GM12878 (cell line): ENCODE measurements around the gene SYNGAP1. TPM values are rescaled to one million over a fixed set of nuclear protein-coding genes. Genes with fewer than 3 reads are reported as not detected.

Source experiments
- ATAC-seq: fragments of 200-7000 bp; cut with Tn5 transposase; 3 replicates; pipeline ENCODE4 v1.9.1; 2020; ENCODE audit warnings: mild to moderate bottlenecking, moderate library complexity
- BruUV-seq: library from RNA; stranded (reverse); fragments of 400-500 nt; replicated peaks from 2 replicates; lab custom pipeline; 2021; lab: Mats Ljungman, UMichigan
- CTCF ChIA-PET: fragments of 300-600 bp; sonication (Branson Sonifier 250); formaldehyde crosslinking; extraction: SDS; loops from one replicate; lab custom pipeline; 2021; ENCODE audit warnings: inconsistent platforms; lab: Yijun Ruan, JAX
- POLR2A ChIA-PET: fragments of 350-600 bp; formaldehyde crosslinking; extraction: SDS; loops from one replicate; lab custom pipeline; 2021; ENCODE audit warnings: inconsistent platforms; lab: Charles Lee
- RAD21 ChIA-PET: fragments of 300-600 bp; sonication (Branson Sonifier 250); formaldehyde crosslinking; loops from one replicate; lab custom pipeline; 2023; ENCODE audit warnings: antibody characterized with exemption; ENCODE audit not compliant: unreplicated experiment; lab: Charles Lee
- SMC1A ChIA-PET: fragments of 300-600 bp; sonication (Branson Sonifier 250); formaldehyde crosslinking; loops from one replicate; lab custom pipeline; 2023; ENCODE audit not compliant: unreplicated experiment, uncharacterized antibody; lab: Charles Lee
- DNase-seq: peaks from one replicate; pipeline ENCODE4 v3.0.0-alpha.2; 2011; ENCODE audit warnings: low read depth, low spot score
- FAIRE-seq: peaks from 3 replicates; lab custom pipeline; 2011; peaks lifted over from hg19 to GRCh38; lab: Jason Lieb, UNC
- H2AFZ ChIP-seq: 2 replicates; pipeline ENCODE4 v1.6.0; 2011; ENCODE audit warnings: low read depth, low read length, control low read depth; ENCODE audit not compliant: control insufficient read depth
- H3K27ac ChIP-seq: 2 replicates; pipeline ENCODE4 v1.5.1; 2011; ENCODE audit warnings: control low read depth; ENCODE audit not compliant: control insufficient read depth, insufficient read depth
- H3K27me3 ChIP-seq, 2 experiments: replicated peaks in 1 of 2; 2 replicates each; pipeline versions ENCODE4 v1.6.0 to v1.6.1; 2011; ENCODE audit warnings: low read length in 1 of 2; ENCODE audit not compliant: control insufficient read depth in 2 of 2, insufficient read depth in 2 of 2
- H3K36me3 ChIP-seq, 2 experiments: 2 replicates each; pipeline ENCODE4 v1.5.1; 2011; ENCODE audit warnings: low read length in 1 of 2; ENCODE audit not compliant: control insufficient read depth in 2 of 2, insufficient read depth in 2 of 2
- H3K4me1 ChIP-seq: 2 replicates; pipeline ENCODE4 v1.6.1; 2011; ENCODE audit warnings: mild to moderate bottlenecking, low read length, moderate library complexity, mixed read lengths; ENCODE audit not compliant: control insufficient read depth, insufficient read depth
- H3K4me2 ChIP-seq: 2 replicates; pipeline ENCODE4 v1.6.0; 2011; ENCODE audit warnings: control low read depth; ENCODE audit not compliant: control insufficient read depth, insufficient read depth
- H3K4me3 ChIP-seq: fragments of 200-600 bp; sonication (generic); 2 replicates; pipeline ENCODE4 v1.5.1; 2016
- H3K79me2 ChIP-seq: 2 replicates; pipeline ENCODE4 v1.6.0; 2011; ENCODE audit warnings: low read length; ENCODE audit not compliant: control insufficient read depth, insufficient read depth
- H3K9ac ChIP-seq: 2 replicates; pipeline ENCODE4 v1.8.0; 2011; ENCODE audit warnings: low read length, control low read depth, mixed read lengths; ENCODE audit not compliant: control insufficient read depth, insufficient read depth
- H3K9me3 ChIP-seq: replicated peaks from 3 replicates; pipeline ENCODE4 v1.5.1; 2011; ENCODE audit warnings: mild to moderate bottlenecking, low read length; ENCODE audit not compliant: control insufficient read depth, insufficient read depth
- H4K20me1 ChIP-seq: 2 replicates; pipeline ENCODE4 v1.6.0; 2011; ENCODE audit not compliant: control insufficient read depth, insufficient read depth
- ASH2L ChIP-seq: fragments of 300-600, 200-600 bp; sonication (generic); IDR thresholded peaks from 2 replicates; pipeline ENCODE4 v1.6.1; 2017; ENCODE audit warnings: low read depth, mild to moderate bottlenecking, borderline replicate concordance
- CHD4 ChIP-seq: fragments of 200-600 bp; sonication (generic); IDR thresholded peaks from 2 replicates; pipeline ENCODE4 v1.6.1; 2016; ENCODE audit warnings: mild to moderate bottlenecking
- EGR1 ChIP-seq, 2 experiments: IDR thresholded peaks; 1 replicate in 1 of 2; 2 replicates in 1 of 2; pipeline ENCODE4 v1.6.1; 2011 to 2012; ENCODE audit warnings: low read depth in 2 of 2, low read length in 2 of 2, borderline replicate concordance in 1 of 2, mild to moderate bottlenecking in 1 of 2, moderate library complexity in 1 of 2
- FOS ChIP-seq: IDR thresholded peaks from 3 replicates; pipeline ENCODE4 v1.6.1; 2011; ENCODE audit warnings: borderline replicate concordance; ENCODE audit not compliant: insufficient read length; ENCODE audit errors: extremely low read depth
- MEF2A ChIP-seq: IDR thresholded peaks from 2 replicates; pipeline ENCODE4 v1.6.1; 2011; ENCODE audit warnings: low read depth, mild to moderate bottlenecking, low read length, moderate library complexity; ENCODE audit not compliant: insufficient read depth
- MEF2B ChIP-seq: fragments of 450-650 bp; IDR thresholded peaks from 2 replicates; pipeline ENCODE4 v1.6.1; 2018; ENCODE audit warnings: mild to moderate bottlenecking, moderate library complexity; ENCODE audit not compliant: partially characterized antibody, poor library complexity, severe bottlenecking
- RFX5 ChIP-seq: IDR thresholded peaks from 2 replicates; pipeline ENCODE4 v1.6.1; 2011; ENCODE audit warnings: low read depth, low read length, improper control_type of control experiment
- ZBED1 ChIP-seq: IDR thresholded peaks from 2 replicates; pipeline ENCODE4 v1.6.1; 2016; ENCODE audit warnings: borderline replicate concordance
- ZBTB40 ChIP-seq: fragments of 450-650 bp; IDR thresholded peaks from 2 replicates; pipeline ENCODE4 v1.6.1; 2016; ENCODE audit warnings: mild to moderate bottlenecking, moderate library complexity, borderline replicate concordance
- ZNF207 ChIP-seq: fragments of 450-650 bp; IDR thresholded peaks from 2 replicates; pipeline ENCODE4 v1.6.1; 2014; ENCODE audit warnings: antibody characterized with exemption, mild to moderate bottlenecking, borderline replicate concordance
- ZNF384 ChIP-seq: IDR thresholded peaks from 2 replicates; pipeline ENCODE4 v1.6.1; 2012; ENCODE audit warnings: low read depth, mild to moderate bottlenecking, low read length, improper control_type of control experiment, borderline replicate concordance
- WGBS: methylation state at CpG from one replicate; pipeline ENCODE4 v1.1.6; 2016; ENCODE audit warnings: low lambda C conversion rate; ENCODE audit not compliant: insufficient replicate concordance, insufficient coverage; ENCODE audit errors: missing lambda C conversion rate; 5-methylcytosine and 5-hydroxymethylcytosine counted together
- in situ Hi-C: fragments of 300-500 bp; cut with MboI; formaldehyde crosslinking; loops from 9 replicates; pipeline ENCODE4 v1.14.3; 2018; ENCODE audit warnings: mixed read lengths
- intact Hi-C: fragments of 100-400 bp; cut with micrococcal nuclease; formaldehyde crosslinking; loops from one replicate; pipeline ENCODE4 v1.14.2; 2022; ENCODE audit not compliant: unreplicated experiment
- polyA plus RNA-seq, 11 experiments: library from polyadenylated mRNA; depleted of rRNA in 4 of 11; unstranded in 6 of 11; stranded (reverse) in 5 of 11; fragments of >200 nt; fragmentation: Nextera tagmentation in 4 of 11; fragmentation: Illumina TruSeq in 1 of 11; extraction: Ambion mirVana in 4 of 11; extraction: Trizol in 1 of 11; gene quantifications; 1 replicate in 1 of 11; 2 replicates in 10 of 11; pipeline versions ENCODE4 v1.2.1 to v1.2.3, GENCODE V29; 2011 to 2016; ENCODE audit warnings: inconsistent platforms in 2 of 11, missing spikeins in 2 of 11, low read depth in 1 of 11
- total RNA-seq, 4 experiments: library from RNA; depleted of rRNA in 3 of 4; stranded (reverse); fragments of >200 nt in 3 of 4; fragmentation: Illumina TruSeq in 1 of 4; extraction: Trizol in 1 of 4; gene quantifications; 2 replicates each; pipeline versions ENCODE4 v1.2.1 to v1.2.3, GENCODE V29; 2013 to 2021
- TF ChIP-seq, protein P1 (sequence below): IDR thresholded peaks from 2 replicates; pipeline ENCODE4 v1.6.1; 2012; ENCODE audit warnings: low read depth, low read length, improper control_type of control experiment
- TF ChIP-seq, protein P2 (sequence below): fragments of 450-650 bp; IDR thresholded peaks from 2 replicates; pipeline ENCODE4 v1.6.1; 2017; ENCODE audit warnings: antibody characterized with exemption, mild to moderate bottlenecking, moderate library complexity

Gene SYNGAP1
- total and polyA plus RNA-seq, 10 of the 15 experiments (the other 5 are each of a cell fraction or from before 2014, with no cell fraction given) = 0.05 to 9.2 (median 1.2) TPM

DNA sequence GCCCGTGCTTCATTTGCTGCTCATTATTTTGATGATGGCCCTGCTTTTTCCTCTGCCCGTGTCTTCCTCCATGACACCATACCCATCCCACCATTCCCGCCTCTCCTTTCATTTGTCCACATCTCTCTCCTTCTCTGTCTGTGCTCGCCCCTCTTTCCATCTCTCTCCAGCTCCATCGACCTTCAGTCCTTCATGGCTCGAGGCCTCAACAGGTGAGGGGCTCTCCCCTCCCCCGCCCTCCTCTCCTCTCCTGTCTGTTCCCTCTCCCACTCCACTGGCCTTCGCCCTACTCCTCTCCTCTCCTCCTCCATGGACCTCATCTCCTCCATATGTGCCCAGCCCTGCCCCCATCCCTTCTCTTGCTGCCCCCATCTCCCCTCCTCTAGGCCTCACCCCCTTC lies 22.4 kb downstream of the SYNGAP1 start (continued):
- TF ChIP-seq, protein P1, sequence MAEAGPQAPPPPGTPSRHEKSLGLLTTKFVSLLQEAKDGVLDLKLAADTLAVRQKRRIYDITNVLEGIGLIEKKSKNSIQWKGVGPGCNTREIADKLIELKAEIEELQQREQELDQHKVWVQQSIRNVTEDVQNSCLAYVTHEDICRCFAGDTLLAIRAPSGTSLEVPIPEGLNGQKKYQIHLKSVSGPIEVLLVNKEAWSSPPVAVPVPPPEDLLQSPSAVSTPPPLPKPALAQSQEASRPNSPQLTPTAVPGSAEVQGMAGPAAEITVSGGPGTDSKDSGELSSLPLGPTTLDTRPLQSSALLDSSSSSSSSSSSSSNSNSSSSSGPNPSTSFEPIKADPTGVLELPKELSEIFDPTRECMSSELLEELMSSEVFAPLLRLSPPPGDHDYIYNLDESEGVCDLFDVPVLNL = no peak
- TF ChIP-seq MEF2A = no peak
- TF ChIP-seq ZBED1 = no peak
- TF ChIP-seq MEF2B = no peak
- TF ChIP-seq RFX5 = no peak

- no peak for ATAC-seq
- intact Hi-C loops = no loop called here
- ChIA-PET SMC1A (no interaction called here), POLR2A (no interaction called here), RAD21 (interaction anchor here (0.7 kb wide), 1 partner anchor 11 kb away, joined by 5 read pairs; no protein-coding TSS in a partner anchor), CTCF (no interaction called here)
- no peaks in the 10 kb centered on the region for H3K79me2 ChIP-seq
- H2AFZ ChIP-seq = no peak overlapping the region
- BruUV-seq = no TSS peak
- no peak overlapping the region for H3K4me2 ChIP-seq
- no peak overlapping the region for H3K9ac ChIP-seq
- in situ Hi-C loops = no loop called here
- peaks cover 2 to 9% of the 10 kb centered on the region in 2 experiments; a peak in 3 of 4 replicates for H3K36me3 ChIP-seq
- H3K4me3 ChIP-seq = no peak overlapping the region
- 92% methylated on average over 17 of the region's 17 CpGs for WGBS
- no peaks in the 10 kb centered on the region for H3K27me3 ChIP-seq
- H3K4me1 ChIP-seq = no peaks in the 10 kb centered on the region
- no peak for DNase-seq
- H3K27ac ChIP-seq = no peak overlapping the region
- no peak for FAIRE-seq
- no peaks in the 10 kb centered on the region; the same call in 1 of the 2 replicates for H4K20me1 ChIP-seq
- H3K9me3 ChIP-seq = no peaks in the 10 kb centered on the region
- no peak for TF ChIP-seq ZNF207
- TF ChIP-seq EGR1 (IDR thresholded peaks at IDR 0.05; ENCODE audit: borderline replicate concordance in 1 of 2, low read depth in 2 of 2, low read length in 2 of 2) = no peak
- TF ChIP-seq ZBTB40 = no peak
- TF ChIP-seq ASH2L = no peak
- TF ChIP-seq FOS = no peak
- no peak for TF ChIP-seq CHD4
- TF ChIP-seq ZNF384 = no peak
- TF ChIP-seq, protein P2, sequence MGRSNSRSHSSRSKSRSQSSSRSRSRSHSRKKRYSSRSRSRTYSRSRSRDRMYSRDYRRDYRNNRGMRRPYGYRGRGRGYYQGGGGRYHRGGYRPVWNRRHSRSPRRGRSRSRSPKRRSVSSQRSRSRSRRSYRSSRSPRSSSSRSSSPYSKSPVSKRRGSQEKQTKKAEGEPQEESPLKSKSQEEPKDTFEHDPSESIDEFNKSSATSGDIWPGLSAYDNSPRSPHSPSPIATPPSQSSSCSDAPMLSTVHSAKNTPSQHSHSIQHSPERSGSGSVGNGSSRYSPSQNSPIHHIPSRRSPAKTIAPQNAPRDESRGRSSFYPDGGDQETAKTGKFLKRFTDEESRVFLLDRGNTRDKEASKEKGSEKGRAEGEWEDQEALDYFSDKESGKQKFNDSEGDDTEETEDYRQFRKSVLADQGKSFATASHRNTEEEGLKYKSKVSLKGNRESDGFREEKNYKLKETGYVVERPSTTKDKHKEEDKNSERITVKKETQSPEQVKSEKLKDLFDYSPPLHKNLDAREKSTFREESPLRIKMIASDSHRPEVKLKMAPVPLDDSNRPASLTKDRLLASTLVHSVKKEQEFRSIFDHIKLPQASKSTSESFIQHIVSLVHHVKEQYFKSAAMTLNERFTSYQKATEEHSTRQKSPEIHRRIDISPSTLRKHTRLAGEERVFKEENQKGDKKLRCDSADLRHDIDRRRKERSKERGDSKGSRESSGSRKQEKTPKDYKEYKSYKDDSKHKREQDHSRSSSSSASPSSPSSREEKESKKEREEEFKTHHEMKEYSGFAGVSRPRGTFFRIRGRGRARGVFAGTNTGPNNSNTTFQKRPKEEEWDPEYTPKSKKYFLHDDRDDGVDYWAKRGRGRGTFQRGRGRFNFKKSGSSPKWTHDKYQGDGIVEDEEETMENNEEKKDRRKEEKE = no peak
These were observed 23.2 kb downstream of the SYNGAP1 start for GRCh38 chr6:33443025-33443424.
